Measurements from ENCODE around the gene ILF3. TPM values are rescaled to one million over a fixed set of nuclear protein-coding genes. Genes with fewer than 3 reads are reported as not detected.
"Not testable (repeated sequence)": the region's sequence is repeated elsewhere in the genome, so short reads cannot be mapped to it uniquely, and the experiment has no call there.

The ILF3 gene
- total RNA-seq, 3 donors from 2014 or later = 651 to 686 (median 684) TPM

DNA sequence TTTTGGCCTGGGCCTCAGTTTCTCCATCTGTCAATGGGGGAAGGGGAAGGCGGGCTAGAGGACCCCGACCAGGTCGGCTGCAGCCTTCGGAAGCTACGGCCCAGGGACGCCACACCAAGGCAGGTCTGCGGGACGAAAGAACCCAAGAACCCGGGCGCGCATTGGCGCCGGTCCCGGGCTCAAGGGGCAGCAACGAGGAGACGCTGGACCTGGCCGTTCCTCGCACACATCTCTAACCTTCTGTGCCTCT, 739 bp upstream of the ILF3 start:
- H3K4me3 Mint-ChIP-seq = peak overlapping the region; percentile 92
- no peaks in the 10 kb centered on the region for H3K27me3 Mint-ChIP-seq (ENCODE audit: low read depth)
- DNase-seq (no peak), ATAC-seq (no peak)
- H3K4me1 Mint-ChIP-seq (ENCODE audit: low read depth) = peaks cover 32% of the 10 kb centered on the region
- peaks cover 16% of the 10 kb centered on the region for H3K36me3 Mint-ChIP-seq (ENCODE audit: insufficient read depth)
- H3K9me3 Mint-ChIP-seq = no peaks in the 10 kb centered on the region

DNA sequence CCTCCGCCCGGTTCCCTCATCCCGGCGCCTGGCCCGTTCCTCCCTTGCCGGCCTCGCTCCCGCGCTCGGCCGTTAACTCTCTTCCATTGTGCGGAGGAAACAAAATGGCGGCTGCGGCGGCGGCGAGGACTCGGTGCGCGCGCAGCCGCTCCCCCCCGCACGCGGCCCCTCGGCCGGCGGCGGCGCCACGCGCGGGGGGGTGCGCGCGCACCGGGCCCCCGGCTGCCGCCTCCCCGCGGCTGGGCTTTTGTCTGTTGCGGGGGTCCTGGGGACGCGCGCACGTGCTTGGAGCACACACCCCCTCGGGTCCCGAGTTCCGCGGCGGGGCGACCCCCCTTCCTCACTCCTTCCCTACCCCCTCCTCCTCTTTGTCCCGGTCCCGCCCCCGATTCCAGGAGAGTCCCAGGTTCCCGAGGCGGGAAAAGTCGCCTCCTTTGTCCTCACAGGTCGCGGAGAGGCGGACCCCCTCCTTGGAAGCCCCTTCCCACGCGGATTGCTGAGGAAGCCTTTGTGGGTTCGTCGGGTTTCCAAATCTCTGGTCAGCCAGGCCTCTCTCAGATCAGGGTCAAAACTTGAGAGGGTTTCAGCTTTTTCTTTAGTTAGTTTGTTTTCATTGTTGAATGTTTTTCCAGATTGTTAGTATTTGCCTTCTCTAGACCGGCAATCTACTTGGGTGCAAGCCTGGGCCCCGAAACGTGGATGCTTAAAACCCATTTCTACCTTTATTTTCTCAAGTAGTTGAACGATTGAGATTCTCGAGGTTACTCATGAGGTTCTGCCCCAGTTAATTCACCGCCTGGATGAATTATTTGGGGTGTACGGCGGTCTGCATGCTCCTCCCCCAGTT, 687 bp downstream of the ILF3 start:
- Mint-ChIP-seq H3K9me3 (no peaks in the 10 kb centered on the region), H3K27me3 (ENCODE audit: low read depth) (no peaks in the 10 kb centered on the region), H3K36me3 (ENCODE audit: insufficient read depth) (peaks cover 18% of the 10 kb centered on the region), H3K4me1 (ENCODE audit: low read depth) (peaks cover 41% of the 10 kb centered on the region), H3K4me3 (peak overlapping the region; percentile 92)
- DNase-seq (peak; percentile 55), ATAC-seq (peak; percentile 42 to 45)

DNA sequence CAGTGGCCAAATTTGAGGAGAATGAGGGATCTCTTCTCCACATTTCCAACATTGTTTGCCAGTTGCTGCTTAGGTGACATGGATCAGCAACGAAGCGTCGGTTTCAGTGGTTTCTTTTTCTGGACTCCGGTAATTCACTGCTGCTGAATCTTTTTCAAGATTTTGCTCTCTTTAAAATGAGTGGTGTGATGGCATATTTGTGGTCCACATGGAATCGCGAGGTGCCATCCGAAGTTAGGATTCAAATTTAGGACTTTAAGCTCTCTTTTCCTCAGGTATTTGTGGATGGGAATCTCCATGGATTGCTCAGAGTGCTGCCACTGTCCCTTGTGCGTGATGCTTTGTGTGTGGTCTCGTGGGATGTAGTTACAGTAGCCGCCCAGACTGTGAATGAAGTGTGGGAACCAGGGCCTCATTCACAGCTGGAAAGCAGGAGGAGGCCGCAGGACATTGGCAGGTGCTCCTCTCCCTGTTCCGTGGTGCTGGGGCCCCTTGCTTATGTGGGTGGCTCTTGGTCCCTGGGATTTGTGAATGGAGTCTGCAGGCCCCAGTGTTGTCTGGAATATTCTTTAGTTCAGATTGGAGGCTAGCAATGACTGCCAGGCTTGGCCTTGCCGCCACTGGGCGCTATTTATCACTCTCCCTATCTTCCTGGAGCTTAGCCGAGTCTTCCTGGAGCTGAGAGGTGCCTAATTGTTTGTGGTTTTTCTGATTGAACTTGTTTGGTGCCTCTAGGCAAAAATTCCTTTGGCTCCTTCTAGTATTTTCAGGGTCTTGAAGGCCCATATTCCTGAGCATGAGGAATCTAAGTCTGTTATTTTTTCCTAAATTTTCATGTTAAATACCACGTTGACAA, 1.5 kb downstream of the ILF3 start:
- no peak for DNase-seq
- Mint-ChIP-seq H3K9me3 (no peaks in the 10 kb centered on the region), H3K4me3 (peak overlapping the region; percentile 92), H3K4me1 (ENCODE audit: low read depth) (peaks cover 49% of the 10 kb centered on the region), H3K36me3 (ENCODE audit: insufficient read depth) (peaks cover 24% of the 10 kb centered on the region), H3K27me3 (ENCODE audit: low read depth) (no peaks in the 10 kb centered on the region)
- no peak for ATAC-seq

DNA sequence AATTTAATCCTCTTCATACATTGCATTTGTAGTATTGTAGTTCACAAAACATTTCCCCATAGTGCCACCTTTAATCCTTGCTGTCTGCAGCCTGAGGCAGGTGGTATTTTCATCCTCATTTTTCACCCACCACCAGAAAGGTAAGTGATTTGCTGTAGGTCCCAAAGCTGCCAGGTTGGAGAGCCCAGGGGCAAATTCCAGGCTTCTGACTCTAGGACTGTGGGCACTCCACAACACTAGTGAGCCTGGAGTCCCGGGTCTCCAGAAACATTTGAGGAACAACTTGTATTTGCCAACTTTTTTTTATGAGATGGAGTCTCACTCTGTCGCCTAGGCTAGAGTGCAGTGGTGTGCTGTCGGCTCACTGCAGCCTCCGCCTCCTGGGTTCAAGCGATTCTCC, 6.2 kb downstream of the ILF3 start:
- ATAC-seq (no peak), DNase-seq (no peak)
- Mint-ChIP-seq H3K27me3 (ENCODE audit: low read depth) (no peaks in the 10 kb centered on the region), H3K4me3 (no peak overlapping the region), H3K9me3 (no peaks in the 10 kb centered on the region), H3K36me3 (ENCODE audit: insufficient read depth) (peaks cover 34% of the 10 kb centered on the region), H3K4me1 (ENCODE audit: low read depth) (peaks cover 64% of the 10 kb centered on the region)

GRCh38 chr19:10661946-10662345, 7.8 kb downstream of the ILF3 start:
- no peaks in the 10 kb centered on the region for H3K9me3 Mint-ChIP-seq
- H3K36me3 Mint-ChIP-seq (ENCODE audit: insufficient read depth) = peaks cover 24% of the 10 kb centered on the region
- no peaks in the 10 kb centered on the region for H3K27me3 Mint-ChIP-seq (ENCODE audit: low read depth)
- DNase-seq (no peak), ATAC-seq (no peak)
- peaks cover 60% of the 10 kb centered on the region for H3K4me1 Mint-ChIP-seq (ENCODE audit: low read depth)
- no peak overlapping the region for H3K4me3 Mint-ChIP-seq

DNA sequence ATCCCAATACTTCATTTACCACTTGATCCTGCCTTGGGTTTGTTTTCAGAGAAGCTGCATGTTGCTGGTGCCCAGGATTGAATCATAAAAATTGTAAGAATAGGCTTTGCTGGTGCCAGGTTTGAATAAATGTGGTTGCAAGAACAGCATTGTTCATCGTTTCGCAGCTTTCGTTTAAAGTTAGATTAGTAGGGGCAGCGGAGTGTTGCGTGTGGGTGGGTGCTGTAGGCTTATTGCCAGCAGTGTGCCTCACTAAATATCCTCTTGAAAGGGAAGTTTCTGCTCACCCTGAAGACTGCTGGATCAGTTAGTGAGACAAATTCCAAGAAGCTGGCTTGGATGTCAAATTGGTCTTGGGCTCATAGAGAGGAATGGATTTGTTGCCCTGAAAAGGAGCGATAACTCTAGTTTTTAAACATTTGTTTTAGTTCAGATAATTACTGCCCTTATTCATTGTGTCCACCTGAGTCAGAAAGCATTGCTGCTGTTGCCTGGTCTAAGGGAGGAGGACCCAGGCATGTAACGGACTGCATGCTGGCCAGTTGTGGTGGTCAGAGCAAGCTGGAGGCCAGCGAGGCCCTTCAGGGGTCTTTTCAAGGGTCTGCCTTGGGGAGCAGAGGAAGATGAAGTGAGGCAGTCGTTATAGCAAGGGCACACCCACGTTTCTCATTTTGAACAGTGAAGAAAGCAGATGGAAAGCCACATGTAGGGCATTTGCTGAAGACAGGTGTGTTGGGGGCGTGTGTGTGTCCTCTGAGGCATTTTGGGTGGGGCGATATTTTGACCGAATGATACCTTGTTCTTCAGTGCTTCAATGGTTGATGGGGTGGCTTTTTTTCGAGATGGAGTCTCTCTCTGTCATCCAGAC, 8.5 kb downstream of the ILF3 start:
- ATAC-seq (peak; percentile 66 to 69), DNase-seq (no peak)
- H3K27me3 Mint-ChIP-seq (ENCODE audit: low read depth) = no peaks in the 10 kb centered on the region
- H3K4me3 Mint-ChIP-seq = peak overlapping the region; percentile 41
- H3K4me1 Mint-ChIP-seq (ENCODE audit: low read depth) = peaks cover 57% of the 10 kb centered on the region
- H3K9me3 Mint-ChIP-seq = no peaks in the 10 kb centered on the region
- H3K36me3 Mint-ChIP-seq (ENCODE audit: insufficient read depth) = peaks cover 21% of the 10 kb centered on the region

DNA sequence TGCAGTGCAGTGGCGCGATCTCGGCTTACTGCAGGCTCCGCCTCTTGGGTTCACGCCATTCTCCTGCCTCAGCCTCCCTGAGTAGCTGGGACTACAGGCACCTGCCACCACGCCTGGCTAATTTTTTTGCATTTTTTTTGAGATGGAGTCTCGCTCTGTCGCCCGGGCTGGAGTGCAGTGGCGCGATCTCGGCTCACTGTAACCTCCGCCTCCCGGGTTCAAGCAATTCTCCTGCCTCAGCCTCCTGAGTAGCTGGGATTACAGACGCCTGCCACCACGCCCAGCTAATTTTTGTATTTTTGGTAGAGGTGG, 9.1 kb downstream of the ILF3 start:
- peaks cover 25% of the 10 kb centered on the region for H3K36me3 Mint-ChIP-seq (ENCODE audit: insufficient read depth)
- H3K4me1 Mint-ChIP-seq (ENCODE audit: low read depth) = peaks cover 63% of the 10 kb centered on the region
- not testable (repeated sequence) for ATAC-seq; H3K4me3 Mint-ChIP-seq; DNase-seq; H3K27me3 Mint-ChIP-seq (ENCODE audit: low read depth); H3K9me3 Mint-ChIP-seq

GRCh38 chr19:10667867-10668266, 13.7 kb downstream of the ILF3 start:
- peak; percentile 24 to 26 for ATAC-seq
- Mint-ChIP-seq H3K36me3 (ENCODE audit: insufficient read depth) (peaks cover 23% of the 10 kb centered on the region), H3K9me3 (no peaks in the 10 kb centered on the region), H3K27me3 (ENCODE audit: low read depth) (no peaks in the 10 kb centered on the region), H3K4me3 (no peak overlapping the region), H3K4me1 (ENCODE audit: low read depth) (peaks cover 45% of the 10 kb centered on the region)
- no peak for DNase-seq

DNA sequence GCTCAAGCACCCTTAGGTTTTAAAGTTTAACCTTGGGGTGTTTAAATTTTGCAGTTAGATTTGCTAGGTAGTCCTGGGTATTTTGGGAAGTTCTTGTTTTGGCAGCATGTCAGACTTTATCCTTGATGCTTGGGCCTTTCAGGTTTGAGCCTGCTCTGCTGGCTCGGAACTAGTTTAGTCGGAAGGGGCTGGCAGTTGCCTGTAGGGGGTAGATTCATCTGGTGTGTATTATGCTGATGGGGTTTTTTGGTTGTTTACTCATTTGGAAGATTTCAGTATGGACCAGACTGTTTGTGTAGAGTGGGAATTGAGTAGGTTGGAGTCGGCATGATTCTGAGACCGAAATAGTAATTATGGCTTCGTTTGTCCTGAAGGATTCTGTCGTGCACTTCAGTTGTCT, 15.1 kb downstream of the ILF3 start:
- ATAC-seq = no peak
- H3K36me3 Mint-ChIP-seq (ENCODE audit: insufficient read depth) = peaks cover 23% of the 10 kb centered on the region
- no peak overlapping the region for H3K4me3 Mint-ChIP-seq
- H3K27me3 Mint-ChIP-seq (ENCODE audit: low read depth) = no peaks in the 10 kb centered on the region
- no peaks in the 10 kb centered on the region for H3K9me3 Mint-ChIP-seq
- peaks cover 33% of the 10 kb centered on the region for H3K4me1 Mint-ChIP-seq (ENCODE audit: low read depth)
- no peak for DNase-seq

- H3K4me3 Mint-ChIP-seq = no peak overlapping the region
- H3K27me3 Mint-ChIP-seq (ENCODE audit: low read depth) = no peaks in the 10 kb centered on the region
- ATAC-seq (no peak), DNase-seq (no peak)
- peaks cover 33% of the 10 kb centered on the region for H3K4me1 Mint-ChIP-seq (ENCODE audit: low read depth)
- H3K9me3 Mint-ChIP-seq = no peaks in the 10 kb centered on the region
- peaks cover 26% of the 10 kb centered on the region for H3K36me3 Mint-ChIP-seq (ENCODE audit: insufficient read depth)
Observed at GRCh38 chr19:10670182-10670581, 16.0 kb downstream of the ILF3 start.

DNA sequence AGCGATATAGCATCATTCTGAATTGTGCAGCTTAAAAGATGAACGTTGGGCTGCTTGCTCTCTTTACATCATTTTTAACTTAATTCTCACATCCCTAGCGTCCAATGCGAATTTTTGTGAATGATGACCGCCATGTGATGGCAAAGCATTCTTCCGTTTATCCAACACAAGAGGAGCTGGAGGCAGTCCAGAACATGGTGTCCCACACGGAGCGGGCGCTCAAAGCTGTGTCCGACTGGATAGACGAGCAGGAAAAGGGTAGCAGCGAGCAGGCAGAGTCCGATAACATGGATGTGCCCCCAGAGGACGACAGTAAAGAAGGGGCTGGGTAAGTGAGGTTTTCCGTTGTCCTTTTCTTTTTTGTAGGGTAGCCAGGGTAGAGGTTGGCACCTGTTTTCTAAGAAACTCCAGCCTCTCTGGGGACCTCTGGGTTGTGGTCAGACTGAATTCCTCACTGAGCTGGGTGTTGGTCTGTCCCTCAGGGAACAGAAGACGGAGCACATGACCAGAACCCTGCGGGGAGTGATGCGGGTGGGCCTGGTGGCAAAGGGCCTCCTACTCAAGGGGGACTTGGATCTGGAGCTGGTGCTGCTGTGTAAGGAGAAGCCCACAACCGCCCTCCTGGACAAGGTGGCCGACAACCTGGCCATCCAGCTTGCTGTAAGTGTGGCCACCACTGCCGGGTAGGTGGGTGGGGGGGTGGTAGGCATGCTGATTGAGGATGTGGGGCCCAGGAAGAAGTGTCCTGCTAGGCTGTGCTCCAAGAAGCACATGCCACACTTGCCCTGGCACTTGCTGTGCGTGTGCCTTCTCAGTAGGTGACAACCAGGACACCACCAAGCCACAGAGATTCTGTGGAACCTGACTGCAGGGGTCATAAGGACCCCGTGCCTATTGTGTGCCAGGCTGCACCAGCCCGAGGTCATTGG, 17.0 kb downstream of the ILF3 start:
- H3K27me3 Mint-ChIP-seq (ENCODE audit: low read depth) = no peaks in the 10 kb centered on the region
- H3K36me3 Mint-ChIP-seq (ENCODE audit: insufficient read depth) = peaks cover 26% of the 10 kb centered on the region
- no peak overlapping the region for H3K4me3 Mint-ChIP-seq
- ATAC-seq (peak in 1 of 2 donors; percentile 21), DNase-seq (no peak)
- H3K9me3 Mint-ChIP-seq = no peaks in the 10 kb centered on the region
- peaks cover 31% of the 10 kb centered on the region for H3K4me1 Mint-ChIP-seq (ENCODE audit: low read depth)

DNA sequence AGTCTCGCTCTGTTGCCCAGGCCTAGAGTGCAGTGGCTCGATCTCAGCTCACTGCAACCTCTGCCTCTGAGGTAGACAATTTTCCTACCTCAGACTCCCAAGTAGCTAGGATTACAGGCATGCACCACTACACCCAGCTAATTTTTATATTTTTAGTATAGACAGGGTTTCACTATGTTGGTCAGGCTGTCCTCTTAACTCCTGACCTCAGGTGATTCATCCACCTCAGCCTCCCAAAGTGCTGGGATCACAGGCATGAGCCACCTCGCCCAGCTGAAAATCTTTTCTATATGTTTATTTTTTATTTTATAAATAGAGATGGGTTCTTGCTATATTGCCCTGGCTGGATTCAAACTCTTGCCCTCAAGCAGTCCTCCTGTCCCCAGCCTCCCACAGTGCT, 17.8 kb downstream of the ILF3 start:
- ATAC-seq; H3K27me3 Mint-ChIP-seq (ENCODE audit: low read depth); H3K4me3 Mint-ChIP-seq; H3K9me3 Mint-ChIP-seq; DNase-seq: not testable (repeated sequence)
- Mint-ChIP-seq H3K4me1 (ENCODE audit: low read depth) (peaks cover 23% of the 10 kb centered on the region), H3K36me3 (ENCODE audit: insufficient read depth) (peaks cover 30% of the 10 kb centered on the region)

DNA sequence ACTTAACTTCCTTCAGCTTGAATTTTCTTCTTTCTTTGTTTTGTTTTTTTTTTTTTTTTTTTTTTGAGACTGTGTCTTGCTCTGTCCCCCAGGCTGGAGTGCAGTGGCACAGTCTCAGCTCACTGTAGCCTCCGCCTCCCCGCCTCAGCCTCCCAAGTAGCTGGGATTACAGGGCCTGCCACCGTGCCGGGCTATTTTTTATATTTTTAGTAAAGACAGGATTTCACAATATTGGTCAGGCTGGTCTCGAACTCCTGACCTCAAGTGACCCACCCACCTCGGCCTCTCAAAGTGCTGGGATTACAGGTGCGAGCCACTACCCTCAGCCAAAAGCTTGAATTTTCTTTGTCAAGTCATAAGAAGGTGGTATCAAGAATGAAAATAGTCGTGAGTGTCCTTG, 21.1 kb downstream of the ILF3 start:
- not testable (repeated sequence) for ATAC-seq; H3K4me3 Mint-ChIP-seq; H3K9me3 Mint-ChIP-seq; H3K4me1 Mint-ChIP-seq (ENCODE audit: low read depth); DNase-seq; H3K27me3 Mint-ChIP-seq (ENCODE audit: low read depth)
- peaks cover 36% of the 10 kb centered on the region for H3K36me3 Mint-ChIP-seq (ENCODE audit: insufficient read depth)

Measured in activated T-cell treated with anti-CD3 and anti-CD28 coated beads, Interleukin-2, amount 50 U/mL, for 4 hours (primary cell).